GM18507 (cell line): ENCODE results near the gene SERPINF2.
"Not testable (repeated sequence)": the region's sequence is repeated elsewhere in the genome, so short reads cannot be mapped to it uniquely, and the experiment has no call there.

Experiments
- DNase-seq: peaks from one replicate; pipeline ENCODE4 v3.0.0; 2011; ENCODE audit warnings: low read depth; ENCODE audit not compliant: insufficient read length; ENCODE audit errors: extremely low spot score
- FAIRE-seq: peaks from 2 replicates; lab custom pipeline; 2011; peaks lifted over from hg19 to GRCh38; lab: Jason Lieb, UNC

SERPINF2 gene

GRCh38 chr17:1742371-1743087 is at the start of gene SERPINF2:
Gene SERPINF2 (plus strand): TSS chr17:1742871. CDS start chr17:1744996, 2,125 bp downstream.
- FAIRE-seq: no peak
- no peak for DNase-seq

- FAIRE-seq (no peak), DNase-seq (no peak)
Observed at GRCh38 chr17:1693339-1693738, 49.3 kb upstream of the SERPINF2 start.

- peak; percentile 64 for FAIRE-seq
Observed at GRCh38 chr17:1695365-1695764, 47.3 kb upstream of the SERPINF2 start.

GRCh38 chr17:1697681-1698080 is 45.0 kb upstream of the SERPINF2 start:
- DNase-seq (no peak), FAIRE-seq (no peak)

More at GRCh38 chr17:1695365-1695764, 47.3 kb upstream of the SERPINF2 start:
- DNase-seq: no peak

- FAIRE-seq, DNase-seq: not testable (repeated sequence)
Observed at GRCh38 chr17:1699891-1700290, 42.8 kb upstream of the SERPINF2 start.

GRCh38 chr17:1703063-1703462 is 39.6 kb upstream of the SERPINF2 start:
- DNase-seq: no peak
- FAIRE-seq: no peak

- FAIRE-seq (no peak), DNase-seq (no peak)
Observed at GRCh38 chr17:1705004-1705403, 37.7 kb upstream of the SERPINF2 start.

GRCh38 chr17:1707107-1707506 is 35.6 kb upstream of the SERPINF2 start:
- DNase-seq: no peak
- FAIRE-seq: no peak

GRCh38 chr17:1708791-1709346 is 33.8 kb upstream of the SERPINF2 start:
- not testable (repeated sequence) for FAIRE-seq, DNase-seq

GRCh38 chr17:1709403-1709951 is 33.2 kb upstream of the SERPINF2 start:
- FAIRE-seq (no peak), DNase-seq (no peak)

GRCh38 chr17:1709971-1710806 is 32.5 kb upstream of the SERPINF2 start, which contains the start of gene TLCD2:
Gene TLCD2 (minus strand): TSS chr17:1710377. CDS start chr17:1710242, 135 bp downstream.
- no peak for DNase-seq

GRCh38 chr17:1710807-1711553 is 31.7 kb upstream of the SERPINF2 start:
- DNase-seq: no peak
- no peak for FAIRE-seq

More at GRCh38 chr17:1709971-1710806, 32.5 kb upstream of the SERPINF2 start, which contains the start of gene TLCD2:
- no peak for FAIRE-seq

- DNase-seq (no peak), FAIRE-seq (no peak)
Observed at GRCh38 chr17:1711804-1712203, 30.9 kb upstream of the SERPINF2 start.

- FAIRE-seq: no peak
- DNase-seq: no peak
Observed at GRCh38 chr17:1712271-1712670, 30.4 kb upstream of the SERPINF2 start.

- FAIRE-seq (no peak), DNase-seq (no peak)
Observed at GRCh38 chr17:1713160-1713877, 29.4 kb upstream of the SERPINF2 start.

GRCh38 chr17:1713878-1714426 is 28.7 kb upstream of the SERPINF2 start:
- no peak for DNase-seq
- no peak for FAIRE-seq

GRCh38 chr17:1714427-1714979 is 28.2 kb upstream of the SERPINF2 start:
- no peak for DNase-seq
- FAIRE-seq: no peak
